ENCODE results near the gene MCHR1. TPM values are rescaled to one million over a fixed set of nuclear protein-coding genes. Genes with fewer than 3 reads are reported as not detected.

The MCHR1 gene
- total and polyA plus RNA-seq, 9 of the 15 experiments (the other 6 are each of a cell fraction or from before 2014, with no cell fraction given) = 0.03 to 0.50 TPM; not detected in 7

GRCh38 chr22:40654522-40655167 lies 24.6 kb upstream of the MCHR1 start (continued):
- no peak for TF ChIP-seq FOXO4 (CRISPR knock-in tag; IDR thresholded peaks at IDR 0.05)
- no peak for TF ChIP-seq HDAC2 (IDR thresholded peaks at IDR 0.05)
- no peak for TF ChIP-seq ZBTB2 (IDR thresholded peaks at IDR 0.05)
- no peak for TF ChIP-seq ZNF444 (CRISPR knock-in tag; IDR thresholded peaks at IDR 0.05)
- peak; percentile 80 for TF ChIP-seq MAFG (tag; conservative IDR thresholded peaks at IDR 0.05)
- no peak for TF ChIP-seq KLF13 (tag; IDR thresholded peaks at IDR 0.05; ENCODE audit: borderline replicate concordance, low read depth)
- TF ChIP-seq VEZF1 (CRISPR knock-in tag; IDR thresholded peaks at IDR 0.05) = no peak
- no peak for TF ChIP-seq ZNF175 (CRISPR knock-in tag; IDR thresholded peaks at IDR 0.05; ENCODE audit: low read depth)
- TF ChIP-seq GATA2 (CRISPR knock-in tag; IDR thresholded peaks at IDR 0.05) = no peak
- no peak for TF ChIP-seq ATF7 (IDR thresholded peaks at IDR 0.05)
- TF ChIP-seq ZNF445 (CRISPR knock-in tag; IDR thresholded peaks at IDR 0.05; ENCODE audit: low read depth) = no peak
- TF ChIP-seq JUN (IDR thresholded peaks at IDR 0.05; ENCODE audit: borderline replicate concordance, low read depth, low read length) = no peak
- no peak for TF ChIP-seq JUN (CRISPR knock-in tag; IDR thresholded peaks at IDR 0.05; ENCODE audit: borderline replicate concordance)
- no peak for TF ChIP-seq ADNP (tag; IDR thresholded peaks at IDR 0.05)
- peak in 1 of 2 experiments; percentile 57; a peak in 1 of 4 replicates for TF ChIP-seq ZNF318 (IDR thresholded peaks at IDR 0.05; ENCODE audit: borderline replicate concordance in 1 of 2, low read depth in 1 of 2)

Data from K562 (cell line).